GM23338 (cell line): ENCODE measurements around the gene RAPGEF4. TPM values are rescaled to one million over a fixed set of nuclear protein-coding genes. Genes with fewer than 3 reads are reported as not detected.

Experiments
- ATAC-seq: fragments of 200-7000 bp; cut with Tn5 transposase; 3 replicates; pipeline ENCODE4 v1.9.1; 2020
- DNase-seq: peaks from one replicate; pipeline ENCODE4 v3.0.0-alpha.2; 2015; ENCODE audit warnings: low spot score
- H2AFZ ChIP-seq: fragments of 200-600 bp; sonication (generic); 2 replicates; pipeline ENCODE4 v1.8.0; 2016; ENCODE audit warnings: antibody characterized with exemption, mild to moderate bottlenecking, moderate library complexity
- H3F3A ChIP-seq: fragments of 200-600 bp; sonication (generic); replicated peaks from 2 replicates; pipeline ENCODE4 v1.8.0; 2017; ENCODE audit warnings: antibody characterized with exemption, mixed run types, low read depth
- H3K27ac ChIP-seq: fragments of 200-600 bp; sonication (generic); 2 replicates; pipeline ENCODE4 v1.6.1; 2016; ENCODE audit warnings: low read depth
- H3K27me3 ChIP-seq: fragments of 200-600 bp; sonication (generic); 2 replicates; pipeline ENCODE4 v1.8.0; 2016; ENCODE audit warnings: mild to moderate bottlenecking, mixed run types, moderate library complexity; ENCODE audit not compliant: insufficient read depth
- H3K36me3 ChIP-seq: fragments of 200-600 bp; sonication (generic); 2 replicates; pipeline ENCODE4 v1.8.0; 2016; ENCODE audit warnings: mild to moderate bottlenecking; ENCODE audit not compliant: insufficient read depth
- H3K4me1 ChIP-seq: fragments of 200-600 bp; sonication (generic); 2 replicates; pipeline ENCODE4 v1.8.0; 2016; ENCODE audit warnings: mild to moderate bottlenecking, moderate library complexity; ENCODE audit not compliant: insufficient read depth
- H3K4me2 ChIP-seq: fragments of 200-600 bp; sonication (generic); 2 replicates; pipeline ENCODE4 v1.7.1; 2017; ENCODE audit warnings: mixed run types
- H3K4me3 ChIP-seq: fragments of 200-600 bp; sonication (generic); 2 replicates; pipeline ENCODE4 v1.6.1; 2016; ENCODE audit warnings: mixed run types
- H3K79me2 ChIP-seq: fragments of 200-600 bp; sonication (generic); replicated peaks from 2 replicates; pipeline ENCODE4 v1.8.0; 2017; ENCODE audit warnings: mild to moderate bottlenecking; ENCODE audit not compliant: insufficient read depth
- H3K9me2 ChIP-seq: fragments of 200-600 bp; sonication (generic); 2 replicates; pipeline ENCODE4 v1.8.0; 2017; ENCODE audit not compliant: insufficient read depth
- H4K20me1 ChIP-seq: fragments of 200-600 bp; sonication (generic); replicated peaks from 2 replicates; pipeline ENCODE4 v1.8.0; 2017; ENCODE audit warnings: mild to moderate bottlenecking; ENCODE audit not compliant: insufficient read depth
- H3K27ac Mint-ChIP-seq: 2 replicates; pipeline ENCODE4 v1.8.0; 2020; ENCODE audit warnings: inconsistent platforms, mild to moderate bottlenecking, moderate library complexity, mixed read lengths
- H3K27me3 Mint-ChIP-seq: 3 replicates; pipeline ENCODE4 v1.8.0; 2022; ENCODE audit warnings: low read depth, mild to moderate bottlenecking, moderate library complexity, mixed read lengths, inconsistent platforms; ENCODE audit not compliant: insufficient read depth, poor library complexity
- H3K36me3 Mint-ChIP-seq: 3 replicates; pipeline ENCODE4 v1.8.0; 2021; ENCODE audit warnings: low read depth, mild to moderate bottlenecking, inconsistent platforms, moderate library complexity, mixed read lengths
- H3K4me1 Mint-ChIP-seq: 3 replicates; pipeline ENCODE4 v1.8.0; 2020; ENCODE audit warnings: mild to moderate bottlenecking, inconsistent platforms, mixed read lengths
- H3K4me3 Mint-ChIP-seq: 3 replicates; pipeline ENCODE4 v1.8.0; 2021; ENCODE audit warnings: moderate library complexity, mild to moderate bottlenecking, inconsistent platforms, mixed read lengths
- H3K9me3 Mint-ChIP-seq: 3 replicates; pipeline ENCODE4 v1.8.0; 2020; ENCODE audit warnings: moderate library complexity, mild to moderate bottlenecking, inconsistent platforms, mixed read lengths
- CREB1 ChIP-seq: fragments of 250-450 bp; sonication (Bioruptor Pico); IDR thresholded peaks from 2 replicates; pipeline ENCODE4 v1.5.0; 2020; ENCODE audit warnings: low read depth, mild to moderate bottlenecking, moderate library complexity
- CTCF ChIP-seq, 2 experiments: fragments of 200-600 bp in 1 of 2; sonication (generic) in 1 of 2; conservative IDR thresholded peaks; 2 replicates each; pipeline versions ENCODE4 v1.5.1 to v1.6.1; 2016 to 2017; ENCODE audit warnings: antibody characterized with exemption in 2 of 2, low read depth in 2 of 2, mild to moderate bottlenecking in 2 of 2, moderate library complexity in 1 of 2
- ETS1 ChIP-seq: IDR thresholded peaks from 2 replicates; pipeline ENCODE4 v1.6.1; 2016; ENCODE audit warnings: antibody characterized with exemption
- EZH2 ChIP-seq: fragments of 200-600 bp; sonication (generic); IDR thresholded peaks from one replicate; pipeline ENCODE4 v1.8.0; 2017; ENCODE audit warnings: antibody characterized with exemption, mild to moderate bottlenecking, low read depth; ENCODE audit not compliant: unreplicated experiment
- EZH2phosphoT487 ChIP-seq: fragments of 200-600 bp; sonication (generic); IDR thresholded peaks from one replicate; pipeline ENCODE4 v1.8.1; 2018; ENCODE audit warnings: antibody characterized with exemption; ENCODE audit not compliant: unreplicated experiment
- NANOG ChIP-seq: IDR thresholded peaks from 2 replicates; pipeline ENCODE4 v1.6.1; 2016; ENCODE audit warnings: antibody characterized with exemption, borderline replicate concordance
- POLR2AphosphoS5 ChIP-seq: IDR thresholded peaks from 2 replicates; pipeline ENCODE4 v1.6.1; 2016; ENCODE audit warnings: antibody characterized with exemption, low read depth
- REST ChIP-seq: IDR thresholded peaks from one replicate; pipeline ENCODE4 v1.6.1; 2018; ENCODE audit warnings: antibody characterized with exemption; ENCODE audit not compliant: unreplicated experiment
- STAT1 ChIP-seq: IDR thresholded peaks from one replicate; pipeline ENCODE4 v1.6.1; 2016; ENCODE audit warnings: antibody characterized with exemption; ENCODE audit not compliant: unreplicated experiment
- ZNF114 ChIP-seq: fragments of 250-450 bp; sonication (Bioruptor Pico); IDR thresholded peaks from 2 replicates; pipeline ENCODE4 v1.5.0; 2020; ENCODE audit warnings: mild to moderate bottlenecking, moderate library complexity
- ZNF331 ChIP-seq: fragments of 250-450 bp; sonication (Bioruptor Pico); IDR thresholded peaks from 2 replicates; pipeline ENCODE4 v1.5.0; 2020; ENCODE audit warnings: low read depth, mild to moderate bottlenecking, moderate library complexity
- ZNF462 ChIP-seq: fragments of 250-450 bp; sonication (Bioruptor Pico); IDR thresholded peaks from 2 replicates; pipeline ENCODE4 v1.5.0; 2020; ENCODE audit warnings: mild to moderate bottlenecking, moderate library complexity
- polyA plus RNA-seq: library from polyadenylated mRNA; unstranded; fragments of >200 nt; fragmentation: Nextera tagmentation; extraction: Ambion mirVana; gene quantifications from 2 replicates; pipeline ENCODE4 v1.2.1, GENCODE V29; 2016
- total RNA-seq: library from RNA; depleted of rRNA; stranded (reverse); fragments of >200 nt; shearing (Covaris generic); gene quantifications from 2 replicates; pipeline ENCODE4 v1.2.3, GENCODE V29; 2014

Gene RAPGEF4
- total and polyA plus RNA-seq, 2 experiments from 2014 or later = 1.7 to 4.7 TPM

GRCh38 chr2:172846551-172846950, 110.9 kb downstream of the RAPGEF4 start (continued):
- TF ChIP-seq REST (no peak), CREB1 (CRISPR knock-in tag) (no peak)

- no peak overlapping the region for H3K4me3 ChIP-seq
- H3K9me2 ChIP-seq = no peaks in the 10 kb centered on the region
- H3F3A ChIP-seq = no peaks in the 10 kb centered on the region
- no peaks in the 10 kb centered on the region for H3K36me3 Mint-ChIP-seq
- no peaks in the 10 kb centered on the region for H3K4me1 Mint-ChIP-seq
- no peak overlapping the region for H3K4me2 ChIP-seq
- no peak overlapping the region for H3K27ac Mint-ChIP-seq
- H3K36me3 ChIP-seq = no peaks in the 10 kb centered on the region
- no peaks in the 10 kb centered on the region for H3K27me3 ChIP-seq
- H3K9me3 Mint-ChIP-seq = peaks cover 5% of the 10 kb centered on the region; the same call in 2 of the 3 replicates
- ATAC-seq (no peak), DNase-seq (no peak)
- H3K4me1 ChIP-seq = no peaks in the 10 kb centered on the region
- no peaks in the 10 kb centered on the region for H3K27me3 Mint-ChIP-seq
- no peaks in the 10 kb centered on the region for H4K20me1 ChIP-seq
- H3K79me2 ChIP-seq = no peaks in the 10 kb centered on the region
- H3K27ac ChIP-seq = no peak overlapping the region
- H2AFZ ChIP-seq = no peak overlapping the region
- no peak overlapping the region for H3K4me3 Mint-ChIP-seq
- TF ChIP-seq ZNF462 (CRISPR knock-in tag) (no peak), POLR2AphosphoS5 (no peak), STAT1 (no peak), NANOG (no peak), ZNF331 (CRISPR knock-in tag) (no peak), ZNF114 (CRISPR knock-in tag) (no peak), EZH2 (no peak), CTCF (conservative IDR thresholded peaks at IDR 0.05; ENCODE audit: low read depth in 2 of 2) (no peak), ETS1 (no peak), EZH2phosphoT487 (no peak), CREB1 (CRISPR knock-in tag) (no peak)
Measured at GRCh38 chr2:172847188-172847587, 111.5 kb downstream of the RAPGEF4 start.
